ENCODE data around the gene CIT. TPM values are rescaled to one million over a fixed set of nuclear protein-coding genes. Genes with fewer than 3 reads are reported as not detected.
"Not testable (repeated sequence)": the region's sequence is repeated elsewhere in the genome, so short reads cannot be mapped to it uniquely, and the experiment has no call there.

Gene CIT
- polyA plus RNA-seq, 4 donors: 12.2 to 22.2 (median 17.8) TPM

- DNase-seq (ENCODE audit: low read depth in 4 of 4, low spot score in 3 of 4): no peak
Observed at GRCh38 chr12:119660076-119660475, 217.0 kb downstream of the CIT start.

- DNase-seq (ENCODE audit: low read depth in 4 of 4, low spot score in 3 of 4): no peak
Observed at GRCh38 chr12:119659289-119659897, 217.7 kb downstream of the CIT start.

GRCh38 chr12:119658166-119658565 is 219.0 kb downstream of the CIT start:
- not testable (repeated sequence) for DNase-seq (ENCODE audit: low read depth in 4 of 4, low spot score in 3 of 4)

GRCh38 chr12:119657001-119657400 is 220.1 kb downstream of the CIT start:
- not testable (repeated sequence) for DNase-seq (ENCODE audit: low read depth in 4 of 4, low spot score in 3 of 4)

GRCh38 chr12:119652665-119653064 is 224.5 kb downstream of the CIT start:
- DNase-seq (ENCODE audit: low read depth in 4 of 4, low spot score in 3 of 4): no peak

GRCh38 chr12:119649202-119649808 is 227.8 kb downstream of the CIT start:
- DNase-seq (ENCODE audit: low read depth in 4 of 4, low spot score in 3 of 4): no peak

GRCh38 chr12:119645535-119646059 is 231.5 kb downstream of the CIT start:
- DNase-seq (ENCODE audit: low read depth in 4 of 4, low spot score in 3 of 4): no peak

- DNase-seq (ENCODE audit: low read depth in 4 of 4, low spot score in 3 of 4): no peak
Observed at GRCh38 chr12:119644930-119645329, 232.2 kb downstream of the CIT start.

- no peak for DNase-seq (ENCODE audit: low read depth in 4 of 4, low spot score in 3 of 4)
Observed at GRCh38 chr12:119642986-119643385, 234.1 kb downstream of the CIT start.

Other genes with a start within 250 kb of the CIT start
- gene PRKAB1, start 209.2 kb downstream of the CIT start, polyA plus RNA-seq (ENCODE audit: insufficient read length in 4 of 4): 10 to 100 TPM; 30.9 to 83.5 (median 74.4) TPM
- gene BICDL1, start 111.9 kb upstream of the CIT start, polyA plus RNA-seq (ENCODE audit: insufficient read length in 4 of 4): 10 to 100 TPM in 3 of 4 donors, 1 to 10 TPM in 1; 1.4 to 39.9 (median 31.7) TPM
- 10 to 100 TPM; 35.6 to 44.2 (median 37.2) TPM for gene RAB35, start 239.4 kb upstream of the CIT start, polyA plus RNA-seq (ENCODE audit: insufficient read length in 4 of 4)